ENCODE measurements around the gene LAMC3.

- TF ChIP-seq CTCF (conservative IDR thresholded peaks at IDR 0.05; ENCODE audit: low read depth, low read length) (no peak), EZH2 (IDR thresholded peaks at IDR 0.05; ENCODE audit: borderline replicate concordance, low read depth, low read length, poor library complexity, severe bottlenecking) (no peak)
These were observed 17.2 kb downstream of the LAMC3 start for GRCh38 chr9:131025953-131026858.

Data from A673 (cell line).